ENCODE data around the gene CCND1. TPM values are rescaled to one million over a fixed set of nuclear protein-coding genes. Genes with fewer than 3 reads are reported as not detected.

The CCND1 gene
- total and polyA plus RNA-seq, 12 donors: 11.4 to 292 (median 173) TPM

DNA sequence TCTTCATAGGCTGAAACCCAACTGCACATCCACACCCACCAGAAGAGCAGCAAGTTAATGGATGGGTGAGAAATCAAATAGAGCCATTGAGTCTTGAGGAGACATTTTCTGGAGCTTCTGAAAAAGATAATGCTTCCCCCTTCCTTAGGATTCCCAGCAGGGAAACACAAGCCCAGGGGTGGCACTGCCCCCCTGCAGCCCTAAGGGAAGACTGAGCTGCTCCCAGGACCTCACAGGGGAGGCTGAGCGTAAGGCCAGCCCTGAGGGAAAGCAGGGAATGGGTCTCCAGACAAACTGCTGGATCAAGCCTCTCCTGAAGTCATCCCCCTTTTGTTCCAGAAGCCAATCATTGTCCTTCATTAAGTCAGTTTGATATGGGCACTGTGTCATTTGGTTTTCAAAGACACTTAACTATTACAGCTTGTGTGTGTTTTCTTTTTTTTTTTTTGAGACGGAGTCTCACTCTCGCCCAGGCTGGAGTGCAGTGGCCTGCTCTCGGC, 19.1 kb downstream of the CCND1 start:
- 93 to 94% methylated on average over 4 of the region's 4 CpGs for WGBS, 2 donors

GRCh38 chr11:69661413-69661715, 20.4 kb downstream of the CCND1 start:
- no peak overlapping the region for H3K4me3 ChIP-seq
- H3K9me3 ChIP-seq: no peaks in the 10 kb centered on the region
- H3K4me1 ChIP-seq: peaks cover 0 to 9% (median 0%) of the 10 kb centered on the region in 9 donors
- H3K27ac ChIP-seq: no peak overlapping the region
- peaks cover 0 to 56% (median 11%) of the 10 kb centered on the region in 9 donors for H3K36me3 ChIP-seq
- intact Hi-C loops (cut with DNase I): no loop called here
- 74 to 94% methylated on average over 10 of the region's 10 CpGs for WGBS, 2 donors
- no peaks in the 10 kb centered on the region for H3K27me3 ChIP-seq
- ATAC-seq (no peak), DNase-seq (no peak)
- TF ChIP-seq CTCF (IDR thresholded peaks at IDR 0.05): no peak

More for the DNA sequence above, 19.1 kb downstream of the CCND1 start:
- TF ChIP-seq CTCF (IDR thresholded peaks at IDR 0.05): no peak
- Histone ChIP-seq H3K27me3 (no peaks in the 10 kb centered on the region), H3K36me3 (peaks cover 0 to 43% (median 6%) of the 10 kb centered on the region in 9 donors), H3K4me1 (peaks cover 0 to 9% (median 0%) of the 10 kb centered on the region in 9 donors), H3K27ac (no peak overlapping the region), H3K9me3 (no peaks in the 10 kb centered on the region), H3K4me3 (no peak overlapping the region)
- ATAC-seq (no peak), DNase-seq (no peak)
- intact Hi-C loops (cut with DNase I): no loop called here

GRCh38 chr11:69662021-69662698, 21.2 kb downstream of the CCND1 start:
- no peak overlapping the region for H3K27ac ChIP-seq
- peaks cover 0 to 64% (median 18%) of the 10 kb centered on the region in 9 donors for H3K36me3 ChIP-seq
- ATAC-seq (peak in 4 of 8 donors; percentile 9 to 68 (median 27)), DNase-seq (peak in 1 of 2 donors; percentile 59)
- intact Hi-C loops (cut with DNase I): no loop called here
- no peak for TF ChIP-seq CTCF (IDR thresholded peaks at IDR 0.05)
- H3K27me3 ChIP-seq: no peaks in the 10 kb centered on the region
- WGBS, 2 donors: 73 to 81% methylated on average over 16 of the region's 16 CpGs
- no peaks in the 10 kb centered on the region for H3K9me3 ChIP-seq
- peaks cover 0 to 9% (median 0%) of the 10 kb centered on the region in 9 donors for H3K4me1 ChIP-seq
- no peak overlapping the region for H3K4me3 ChIP-seq

DNA sequence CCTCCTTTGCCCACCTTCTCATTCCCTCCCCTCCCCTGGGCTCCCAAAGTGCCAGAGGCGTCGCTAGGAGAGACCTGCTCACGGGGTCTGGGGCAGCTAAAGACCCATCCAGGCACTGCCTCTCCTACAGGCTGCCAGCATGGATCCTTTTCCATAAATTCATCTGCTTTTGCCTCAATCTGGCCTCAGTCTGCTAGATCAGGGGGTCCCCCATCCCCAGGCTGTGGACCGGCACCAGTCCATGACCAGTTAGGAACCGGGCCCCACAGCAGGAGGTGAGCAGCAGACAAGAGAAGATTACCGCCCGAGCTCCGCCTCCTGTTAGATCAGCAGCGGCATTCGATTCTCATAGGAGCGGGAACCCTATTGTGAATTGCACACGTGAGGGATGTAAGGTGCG, 21.9 kb downstream of the CCND1 start:
- no peaks in the 10 kb centered on the region for H3K27me3 ChIP-seq
- no peak for DNase-seq
- no peak overlapping the region for H3K27ac ChIP-seq
- no peak overlapping the region for H3K4me3 ChIP-seq
- H3K4me1 ChIP-seq: peaks cover 0 to 9% (median 0%) of the 10 kb centered on the region in 9 donors
- intact Hi-C loops (cut with DNase I): no loop called here
- 91 to 94% methylated on average over 13 of the region's 13 CpGs for WGBS, 2 donors
- no peak for ATAC-seq
- TF ChIP-seq CTCF (IDR thresholded peaks at IDR 0.05): no peak
- peaks cover 0 to 71% (median 23%) of the 10 kb centered on the region in 9 donors for H3K36me3 ChIP-seq
- no peaks in the 10 kb centered on the region for H3K9me3 ChIP-seq
